Measurements from ENCODE around the gene GMPR. TPM values are rescaled to one million over a fixed set of nuclear protein-coding genes. Genes with fewer than 3 reads are reported as not detected.

GMPR gene
- total RNA-seq: 112 TPM
- long read RNA-seq, transcript GMPR-201 (9 exons, 1,515 nt): major isoform, 213 of 234 reads
- long read RNA-seq, partial matches to known transcripts: 3 of 234 reads
- long read RNA-seq, other reads (novel, unspliced or antisense): 17 of 234 reads

- ATAC-seq: peak; percentile 79
- intact Hi-C loops (cut with micrococcal nuclease): no loop called here
- DNase-seq: peak; percentile 92
Observed at GRCh38 chr6:16238057-16238962, at the start of gene GMPR. GMPR (plus strand) TSS chr6:16238587; CDS start chr6:16238694, 107 bp downstream.

- intact Hi-C loops (cut with micrococcal nuclease): no loop called here
- ATAC-seq (no peak), DNase-seq (no peak)
Observed at GRCh38 chr6:16190214-16190613, 48.2 kb upstream of the GMPR start.

- no peak for ATAC-seq
Observed at GRCh38 chr6:16196260-16196983, 42.0 kb upstream of the GMPR start.

DNA sequence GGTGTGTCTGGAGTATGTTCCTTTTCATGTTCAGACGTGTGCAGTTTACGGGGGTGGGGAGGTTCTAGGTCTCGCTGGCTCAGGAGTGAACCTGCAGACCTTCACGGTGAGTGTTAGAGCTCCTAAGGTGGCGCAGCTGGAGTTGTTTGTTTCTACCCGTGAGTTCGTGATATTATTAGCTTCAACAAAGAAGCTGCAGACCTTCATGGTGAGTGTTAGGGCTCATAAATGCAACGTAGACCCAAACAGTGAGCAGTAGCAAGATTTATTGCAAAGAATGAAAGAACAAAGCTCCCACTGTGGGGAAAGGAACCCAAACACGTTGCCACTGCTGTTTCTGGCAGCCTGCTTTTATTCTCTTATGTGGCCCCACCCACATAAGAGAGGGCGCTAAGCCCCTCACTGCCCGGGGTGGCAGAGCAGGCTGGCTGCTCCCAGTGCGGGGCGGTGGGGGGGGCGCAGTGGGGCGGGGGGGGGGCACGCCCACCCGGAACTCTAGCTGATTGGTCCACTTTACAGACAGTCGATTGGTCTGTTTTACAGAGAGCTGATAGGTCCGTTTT lies 41.3 kb upstream of the GMPR start:
- intact Hi-C loops (cut with micrococcal nuclease): no loop called here
- ATAC-seq: no peak
- DNase-seq: no peak

More at GRCh38 chr6:16196260-16196983, 42.0 kb upstream of the GMPR start:
- intact Hi-C loops (cut with micrococcal nuclease): no loop called here
- DNase-seq: no peak

- intact Hi-C loops (cut with micrococcal nuclease): no loop called here
- DNase-seq (no peak), ATAC-seq (no peak)
Observed at GRCh38 chr6:16198061-16198705, 40.2 kb upstream of the GMPR start.

GRCh38 chr6:16199804-16200203 lies 38.6 kb upstream of the GMPR start:
- ATAC-seq (peak; percentile 40), DNase-seq (no peak)
- intact Hi-C loops (cut with micrococcal nuclease): no loop called here

- DNase-seq (no peak), ATAC-seq (peak; percentile 29)
- intact Hi-C loops (cut with micrococcal nuclease): no loop called here
Observed at GRCh38 chr6:16200321-16200883, 38.0 kb upstream of the GMPR start.

GRCh38 chr6:16201706-16202105 lies 36.7 kb upstream of the GMPR start:
- no peak for ATAC-seq
- no peak for DNase-seq
- intact Hi-C loops (cut with micrococcal nuclease): no loop called here

DNA sequence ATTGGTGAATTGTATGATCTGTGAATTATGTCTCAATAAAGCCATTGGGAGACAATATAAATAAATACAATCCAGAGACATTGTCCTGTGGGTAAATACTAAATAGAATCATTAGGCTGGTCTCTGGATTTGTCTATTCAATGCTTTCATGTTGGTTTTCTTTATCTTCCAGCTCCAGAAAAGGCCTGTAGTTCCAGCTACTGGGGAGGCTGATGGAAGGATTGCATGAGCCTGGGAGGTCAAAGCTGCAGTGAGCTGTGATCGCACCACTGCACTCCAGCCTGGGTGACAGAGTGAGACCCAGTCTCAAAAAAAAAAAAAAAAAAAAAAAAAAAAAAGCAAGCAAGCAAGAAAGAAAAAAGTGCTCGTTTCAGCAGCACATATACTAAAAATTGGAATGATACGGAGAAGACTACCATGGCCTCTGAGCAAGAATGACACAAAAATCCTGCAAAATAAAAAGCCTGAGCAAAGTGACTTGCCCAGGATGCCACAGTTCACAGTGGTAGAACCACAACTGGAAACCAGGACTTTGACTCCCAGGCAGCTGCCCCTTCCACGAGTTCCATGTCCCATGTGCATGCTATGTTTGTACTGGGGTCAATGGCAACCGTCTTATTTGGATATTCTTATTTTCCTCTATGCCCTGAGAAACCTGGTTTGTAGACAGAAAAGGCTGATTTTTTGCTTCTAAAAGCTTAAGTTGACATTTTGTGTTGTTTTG lies 33.6 kb upstream of the GMPR start:
- intact Hi-C loops (cut with micrococcal nuclease): no loop called here
- no peak for ATAC-seq
- DNase-seq: no peak

- no peak for DNase-seq
- peak; percentile 75 for ATAC-seq
- intact Hi-C loops (cut with micrococcal nuclease): no loop called here
Observed at GRCh38 chr6:16205377-16206144, 32.8 kb upstream of the GMPR start.

DNA sequence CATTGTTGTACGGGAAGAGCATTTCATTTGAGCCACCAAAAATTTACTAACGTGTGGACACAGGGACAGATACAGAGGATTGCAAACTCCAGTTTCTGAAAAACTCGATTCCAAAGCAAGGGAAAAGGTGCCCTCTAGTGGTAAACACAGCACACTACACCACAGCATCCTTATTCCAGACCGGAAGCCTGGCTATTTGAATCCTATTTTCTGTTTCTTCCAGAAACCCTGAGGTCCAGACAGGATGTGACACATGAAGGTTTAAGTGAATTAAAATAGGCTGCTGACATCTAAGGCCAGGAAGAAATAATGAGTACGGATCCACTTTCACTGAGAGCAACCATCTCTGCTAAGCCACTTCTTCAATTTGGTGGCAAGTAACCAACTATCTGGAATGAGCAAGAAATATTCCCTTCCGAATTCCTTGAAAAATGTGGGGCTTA lies 31.8 kb upstream of the GMPR start:
- no peak for DNase-seq
- ATAC-seq: peak; percentile 90
- intact Hi-C loops (cut with micrococcal nuclease): no loop called here

- intact Hi-C loops (cut with micrococcal nuclease): no loop called here
- ATAC-seq (no peak), DNase-seq (no peak)
Observed at GRCh38 chr6:16208989-16209388, 29.4 kb upstream of the GMPR start.

DNA sequence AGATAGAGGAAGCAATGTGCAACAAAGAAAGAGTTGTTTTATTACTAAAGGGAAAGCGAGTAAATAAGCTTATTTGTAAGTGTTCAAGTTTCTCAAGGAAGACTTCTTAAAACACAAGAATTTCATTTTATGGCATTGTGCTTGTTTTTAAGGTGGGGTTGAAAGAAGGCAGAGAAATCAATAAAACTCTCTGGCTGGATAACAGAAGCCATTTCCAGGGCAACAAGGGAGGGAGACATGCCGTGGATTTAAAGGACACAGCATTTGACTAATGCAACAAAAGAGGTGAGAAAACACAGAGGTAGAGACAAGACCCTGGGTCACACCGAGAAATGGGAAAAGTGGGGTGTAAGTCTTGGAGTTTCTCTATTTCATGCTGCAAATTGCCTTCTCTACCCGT lies 28.8 kb upstream of the GMPR start:
- no peak for ATAC-seq
- intact Hi-C loops (cut with micrococcal nuclease): no loop called here
- no peak for DNase-seq

GRCh38 chr6:16212276-16212675 lies 26.1 kb upstream of the GMPR start:
- intact Hi-C loops (cut with micrococcal nuclease): no loop called here
- no peak for DNase-seq
- no peak for ATAC-seq

DNA sequence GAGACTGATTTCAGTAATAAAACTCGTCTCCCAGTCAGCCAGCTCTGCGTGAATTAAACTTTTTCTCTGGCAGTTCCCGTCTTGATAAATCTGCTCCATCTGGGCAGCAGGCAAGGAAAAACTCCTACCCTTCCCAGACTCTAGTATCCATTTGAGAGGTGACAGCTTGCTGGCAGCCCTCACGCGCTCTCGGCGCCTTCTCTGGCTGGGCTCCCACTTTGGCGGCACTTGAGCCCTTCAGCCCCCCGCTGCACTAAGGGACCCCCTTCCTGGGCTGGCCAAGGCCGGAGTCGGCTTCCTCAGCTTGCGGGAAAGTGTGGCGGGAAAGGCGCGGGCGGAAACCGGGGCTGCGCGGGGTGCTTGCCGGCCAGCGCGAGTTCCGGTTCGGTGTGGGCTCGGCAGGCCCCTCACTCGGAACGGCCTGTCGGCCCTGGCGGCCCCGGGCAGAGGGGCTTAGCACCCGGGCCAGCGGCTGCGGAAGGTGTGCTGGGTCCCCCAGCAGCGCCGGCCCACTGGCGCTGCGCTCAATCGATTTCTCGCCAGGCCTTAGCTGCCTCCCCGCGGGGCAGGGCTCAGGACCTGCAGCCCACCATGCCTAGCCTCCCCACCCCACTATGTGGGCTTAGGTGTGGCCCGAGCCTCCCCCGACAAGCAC lies 21.8 kb upstream of the GMPR start:
- DNase-seq (no peak), ATAC-seq (peak; percentile 36)
- intact Hi-C loops (cut with micrococcal nuclease): no loop called here

DNA sequence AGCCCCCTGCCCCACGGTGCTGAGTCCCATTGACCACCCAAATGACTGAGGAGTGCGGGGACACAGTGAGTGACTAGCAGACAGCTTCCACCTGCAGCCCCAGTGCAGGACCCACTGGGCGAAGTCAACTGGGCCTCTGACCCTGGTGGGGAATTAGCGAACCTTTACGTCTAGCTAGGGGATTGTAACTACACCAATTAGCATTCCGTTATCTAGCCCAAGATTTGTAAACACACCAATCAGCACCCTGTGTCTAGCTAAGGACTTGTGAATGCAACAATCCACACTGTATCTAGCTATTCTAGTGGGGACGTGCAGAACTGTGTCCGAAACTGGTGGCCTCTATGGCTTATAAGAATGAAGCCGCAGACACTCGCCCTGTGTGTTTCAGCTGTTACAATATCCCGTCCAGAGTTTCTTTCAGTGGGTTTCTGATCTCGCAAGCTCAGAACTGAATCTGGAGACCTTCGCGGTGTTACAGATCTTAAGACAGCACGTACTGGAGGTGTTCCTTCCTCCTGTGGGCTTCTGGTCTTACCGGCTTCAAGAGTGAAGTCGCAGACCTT lies 21.1 kb upstream of the GMPR start:
- DNase-seq (no peak), ATAC-seq (no peak)
- intact Hi-C loops (cut with micrococcal nuclease): no loop called here

DNA sequence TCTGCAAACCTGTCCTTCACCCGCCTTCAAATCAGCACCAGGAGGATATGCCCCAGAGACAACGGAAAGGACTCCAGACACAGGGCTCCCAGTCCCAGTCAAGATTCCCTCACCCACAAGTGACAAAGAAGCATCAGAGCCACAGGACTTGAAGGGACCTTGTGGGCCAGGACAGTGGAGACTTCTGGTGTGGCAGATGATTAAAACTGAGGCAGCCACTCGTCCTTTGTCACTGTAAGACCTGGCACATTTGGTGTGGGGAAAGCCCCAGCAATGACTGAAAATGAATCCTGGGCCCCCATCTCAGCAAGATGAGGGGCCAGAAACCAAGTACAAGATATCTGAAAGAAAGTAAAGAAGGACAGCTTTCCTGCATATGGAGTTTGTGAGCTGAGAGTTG lies 15.6 kb upstream of the GMPR start:
- intact Hi-C loops (cut with micrococcal nuclease): no loop called here
- DNase-seq: no peak
- ATAC-seq: no peak

Measured in left ventricle myocardium superior (tissue), 1 donor.